HEK293T (cell line): ENCODE data around the gene TCP11.
A peak's percentile ranks its signal among the peaks of the same experiment; 100 is the strongest.

Experiments used
- CTCF ChIA-PET: fragments of 350-600 bp; formaldehyde crosslinking; extraction: SDS; loops from one replicate; lab custom pipeline; 2021; ENCODE audit warnings: antibody characterized with exemption, inconsistent platforms; lab: Yijun Ruan, JAX
- POLR2A ChIA-PET: fragments of 350-600 bp; formaldehyde crosslinking; extraction: SDS; loops from one replicate; lab custom pipeline; 2020; ENCODE audit warnings: antibody characterized with exemption, inconsistent platforms; lab: Yijun Ruan, JAX
- DNase-seq: peaks from one replicate; pipeline ENCODE4 v3.0.0; 2012; ENCODE audit warnings: mixed read lengths; ENCODE audit errors: extremely low spot score
- ARNT ChIP-seq: fragments of 450-650 bp; IDR thresholded peaks from 2 replicates; pipeline ENCODE4 v1.6.1; 2017; ENCODE audit warnings: mild to moderate bottlenecking
- BHLHE40 ChIP-seq: fragments of 450-650 bp; IDR thresholded peaks from 2 replicates; pipeline ENCODE4 v1.6.1; 2016; ENCODE audit warnings: mild to moderate bottlenecking, moderate library complexity, borderline replicate concordance
- CTBP1 ChIP-seq: fragments of 450-650 bp; IDR thresholded peaks from 2 replicates; pipeline ENCODE4 v1.6.1; 2016; ENCODE audit warnings: borderline replicate concordance
- ELF4 ChIP-seq: fragments of 450-650 bp; IDR thresholded peaks from 2 replicates; pipeline ENCODE4 v1.6.1; 2017; ENCODE audit warnings: antibody characterized with exemption
- FOXA1 ChIP-seq: fragments of 450-650 bp; IDR thresholded peaks from 2 replicates; pipeline ENCODE4 v1.6.1; 2016; ENCODE audit warnings: mild to moderate bottlenecking
- FOXK2 ChIP-seq: fragments of 450-650 bp; IDR thresholded peaks from 2 replicates; pipeline ENCODE4 v1.6.1; 2016; ENCODE audit warnings: mild to moderate bottlenecking
- FOXM1 ChIP-seq: fragments of 450-650 bp; IDR thresholded peaks from 2 replicates; pipeline ENCODE4 v1.6.1; 2017; ENCODE audit warnings: mild to moderate bottlenecking, borderline replicate concordance
- HDGF ChIP-seq: fragments of 450-650 bp; IDR thresholded peaks from 2 replicates; pipeline ENCODE4 v1.6.1; 2017; ENCODE audit warnings: antibody characterized with exemption, borderline replicate concordance
- L3MBTL2 ChIP-seq: fragments of 450-650 bp; conservative IDR thresholded peaks from 2 replicates; pipeline ENCODE4 v1.6.1; 2016; ENCODE audit warnings: mild to moderate bottlenecking
- LEF1 ChIP-seq: fragments of 450-650 bp; IDR thresholded peaks from 2 replicates; pipeline ENCODE4 v1.6.1; 2017; ENCODE audit warnings: mild to moderate bottlenecking, borderline replicate concordance
- NFRKB ChIP-seq: fragments of 450-650 bp; IDR thresholded peaks from 2 replicates; pipeline ENCODE4 v1.6.1; 2016; ENCODE audit warnings: mild to moderate bottlenecking, moderate library complexity
- PKNOX1 ChIP-seq: fragments of 450-650 bp; IDR thresholded peaks from 2 replicates; pipeline ENCODE4 v1.6.1; 2016
- SP1 ChIP-seq: fragments of 450-650 bp; IDR thresholded peaks from 2 replicates; pipeline ENCODE4 v1.6.1; 2017
- SUZ12 ChIP-seq: fragments of 450-650 bp; IDR thresholded peaks from 2 replicates; pipeline ENCODE4 v1.6.1; 2016; ENCODE audit warnings: mild to moderate bottlenecking
- TARDBP ChIP-seq: fragments of 450-650 bp; IDR thresholded peaks from 2 replicates; pipeline ENCODE4 v1.6.1; 2016
- ZNF384 ChIP-seq: fragments of 450-650 bp; IDR thresholded peaks from 2 replicates; pipeline ENCODE4 v1.6.1; 2016

Gene TCP11

GRCh38 chr6:35147486-35147885, 6.3 kb upstream of the TCP11 start:
- TF ChIP-seq LEF1 = no peak
- TF ChIP-seq NFRKB = no peak
- DNase-seq = no peak
- ChIA-PET POLR2A (interaction anchor here (1.0 to 1.2 kb wide), 2 partner anchors 93 to 112 kb away, joined by 3 to 5 read pairs; partner anchors contain the start of gene ZNF76), CTCF (interaction anchor here (0.8 to 2.4 kb wide), 6 partner anchors 32 to 94 kb away, joined by 3 to 12 read pairs (median 4); no protein-coding TSS in a partner anchor)

- CTCF ChIA-PET = interaction anchor here (0.7 to 2.4 kb wide), 6 partner anchors 8 to 94 kb away, joined by 3 to 12 read pairs (median 4); no protein-coding TSS in a partner anchor
- POLR2A ChIA-PET = interaction anchor here (1.2 kb wide), 1 partner anchor 112 kb away, joined by 5 read pairs; the partner anchor contains the start of gene ZNF76
- DNase-seq = no peak
- TF ChIP-seq L3MBTL2 = no peak
- no peak for TF ChIP-seq FOXM1
- TF ChIP-seq HDGF = no peak
Observed at GRCh38 chr6:35147026-35147425, 5.9 kb upstream of the TCP11 start.

GRCh38 chr6:35146453-35146852, 5.3 kb upstream of the TCP11 start:
- POLR2A ChIA-PET = interaction anchor here (1.2 kb wide), 1 partner anchor 113 kb away, joined by 5 read pairs; the partner anchor contains the start of gene ZNF76
- CTCF ChIA-PET = interaction anchor here (0.7 to 2.4 kb wide), 8 partner anchors 9 to 685 kb away, joined by 3 to 12 read pairs (median 4); no protein-coding TSS in a partner anchor
- TF ChIP-seq BHLHE40 (no peak), PKNOX1 (no peak), HDGF (no peak), ARNT (no peak), FOXM1 (no peak), L3MBTL2 (no peak), SP1 (no peak), ZNF384 (no peak), NFRKB (no peak), ELF4 (no peak), FOXK2 (no peak), FOXA1 (no peak), TARDBP (no peak), SUZ12 (no peak), LEF1 (no peak), CTBP1 (no peak)
- peak; percentile 33 for DNase-seq

- ChIA-PET POLR2A (no interaction called here), CTCF (interaction anchor here (0.7 to 2.4 kb wide), 4 partner anchors 23 to 684 kb away, joined by 3 to 12 read pairs (median 4); no protein-coding TSS in a partner anchor)
- no peak for DNase-seq
- TF ChIP-seq CTBP1 (no peak), FOXM1 (no peak)
Observed at GRCh38 chr6:35145757-35146156, 4.6 kb upstream of the TCP11 start.

- ChIA-PET CTCF (interaction anchor here (0.7 kb wide), 1 partner anchor 35 kb away, joined by 3 read pairs; no protein-coding TSS in a partner anchor), POLR2A (no interaction called here)
- no peak for DNase-seq
- TF ChIP-seq NFRKB = no peak
- no peak for TF ChIP-seq ARNT
Observed at GRCh38 chr6:35142588-35143569, 1.7 kb upstream of the TCP11 start.

GRCh38 chr6:35140639-35141006, 516 bp downstream of the TCP11 start:
- TF ChIP-seq SUZ12 = no peak
- no peak for TF ChIP-seq FOXK2
- no peak for TF ChIP-seq BHLHE40
- TF ChIP-seq CTBP1 = no peak
- TF ChIP-seq ZNF384 = no peak
- no peak for TF ChIP-seq HDGF
- TF ChIP-seq PKNOX1 = no peak
- no peak for TF ChIP-seq ARNT
- TF ChIP-seq LEF1 = no peak
- no peak for TF ChIP-seq ELF4
- no peak for TF ChIP-seq NFRKB
- TF ChIP-seq L3MBTL2 = no peak
- TF ChIP-seq FOXA1 = no peak
- TF ChIP-seq TARDBP = no peak
- no peak for TF ChIP-seq FOXM1
- TF ChIP-seq SP1 = no peak
- no peak for DNase-seq
- CTCF ChIA-PET = interaction anchor here (0.8 to 2.2 kb wide), 8 partner anchors 58 to 681 kb away, joined by 3 to 32 read pairs (median 4); no protein-coding TSS in a partner anchor
- POLR2A ChIA-PET = no interaction called here
